D721Med (cell line): ENCODE measurements around the gene PSMG3.

ENCODE experiments used
- DNase-seq: peaks from one replicate; pipeline ENCODE4 v3.0.0; 2011; ENCODE audit warnings: low spot score; ENCODE audit not compliant: insufficient read length
- FAIRE-seq: peaks from 2 replicates; lab custom pipeline; 2011; peaks lifted over from hg19 to GRCh38; lab: Jason Lieb, UNC
- TF ChIP-seq, protein P1 (sequence below): IDR thresholded peaks from 2 replicates; pipeline ENCODE4 v1.5.1; 2012; ENCODE audit warnings: mild to moderate bottlenecking, control low read depth; ENCODE audit not compliant: insufficient read depth; ENCODE audit errors: missing control alignments

The PSMG3 gene

GRCh38 chr7:1603346-1604225 is 33.8 kb upstream of the PSMG3 start:
- FAIRE-seq (no peak), DNase-seq (no peak)
- TF ChIP-seq, protein P1, sequence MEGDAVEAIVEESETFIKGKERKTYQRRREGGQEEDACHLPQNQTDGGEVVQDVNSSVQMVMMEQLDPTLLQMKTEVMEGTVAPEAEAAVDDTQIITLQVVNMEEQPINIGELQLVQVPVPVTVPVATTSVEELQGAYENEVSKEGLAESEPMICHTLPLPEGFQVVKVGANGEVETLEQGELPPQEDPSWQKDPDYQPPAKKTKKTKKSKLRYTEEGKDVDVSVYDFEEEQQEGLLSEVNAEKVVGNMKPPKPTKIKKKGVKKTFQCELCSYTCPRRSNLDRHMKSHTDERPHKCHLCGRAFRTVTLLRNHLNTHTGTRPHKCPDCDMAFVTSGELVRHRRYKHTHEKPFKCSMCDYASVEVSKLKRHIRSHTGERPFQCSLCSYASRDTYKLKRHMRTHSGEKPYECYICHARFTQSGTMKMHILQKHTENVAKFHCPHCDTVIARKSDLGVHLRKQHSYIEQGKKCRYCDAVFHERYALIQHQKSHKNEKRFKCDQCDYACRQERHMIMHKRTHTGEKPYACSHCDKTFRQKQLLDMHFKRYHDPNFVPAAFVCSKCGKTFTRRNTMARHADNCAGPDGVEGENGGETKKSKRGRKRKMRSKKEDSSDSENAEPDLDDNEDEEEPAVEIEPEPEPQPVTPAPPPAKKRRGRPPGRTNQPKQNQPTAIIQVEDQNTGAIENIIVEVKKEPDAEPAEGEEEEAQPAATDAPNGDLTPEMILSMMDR: no peak

DNA sequence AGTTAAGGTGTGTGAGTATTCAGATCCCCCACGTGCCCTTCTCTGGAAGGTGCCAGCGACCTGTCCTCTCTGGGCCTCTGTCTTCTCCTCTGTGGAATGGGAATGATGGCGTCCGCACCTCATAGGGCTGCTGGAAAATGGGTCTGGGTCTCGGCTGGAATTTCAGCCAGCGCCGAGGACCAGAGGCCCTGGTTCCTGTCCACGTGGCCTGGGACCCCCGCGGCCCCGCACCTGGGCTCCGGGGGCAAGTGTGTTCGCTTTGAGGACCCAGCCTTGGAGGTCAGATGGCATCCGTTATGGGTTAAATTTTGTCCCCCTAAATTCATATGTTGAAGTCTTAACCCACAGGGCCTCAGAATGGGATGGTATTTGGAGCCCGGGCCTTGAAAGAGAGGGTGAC is 32.6 kb upstream of the PSMG3 start:
- DNase-seq (no peak), FAIRE-seq (no peak)
- TF ChIP-seq, protein P1: no peak

GRCh38 chr7:1601956-1602355 is 32.1 kb upstream of the PSMG3 start:
- TF ChIP-seq, protein P1: no peak
- no peak for FAIRE-seq
- no peak for DNase-seq

DNA sequence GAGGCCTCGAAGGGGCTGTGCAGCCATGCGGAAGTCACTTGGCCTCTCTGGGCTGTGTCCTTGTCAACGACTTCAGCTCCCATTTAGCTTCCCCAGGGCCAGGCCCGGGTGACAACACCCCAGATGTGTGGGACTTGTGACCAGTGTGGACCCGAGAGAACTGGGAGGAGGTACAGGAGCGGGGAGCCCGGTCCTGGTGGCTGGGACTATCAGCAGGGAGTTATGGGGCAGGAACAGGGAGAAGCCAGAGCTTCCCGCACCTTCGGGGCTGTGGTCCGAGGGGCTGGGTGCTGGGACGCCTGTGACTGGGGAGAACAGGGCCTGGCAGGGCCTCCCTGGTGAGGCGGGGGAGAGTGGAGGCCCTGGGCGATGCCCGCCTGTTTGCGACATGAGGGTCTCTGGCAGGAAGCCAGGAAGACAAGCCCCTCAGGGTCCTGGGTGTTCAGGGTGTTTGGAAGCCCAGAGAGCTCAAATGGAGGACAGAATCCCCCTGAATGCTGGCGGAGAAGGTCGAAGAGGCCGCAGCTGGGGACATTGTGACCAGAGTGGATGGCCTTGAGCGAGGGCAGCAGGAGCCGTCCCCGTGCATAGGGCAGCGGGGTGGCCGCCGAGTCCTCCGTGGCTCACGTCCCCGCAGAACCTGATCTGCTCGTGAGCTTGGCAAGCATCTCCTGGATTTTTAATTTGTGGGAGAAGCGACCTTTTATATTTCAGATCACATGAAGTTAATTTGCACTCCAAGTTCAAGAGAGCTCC is 30.0 kb upstream of the PSMG3 start:
- TF ChIP-seq, protein P1: no peak
- no peak for FAIRE-seq
- DNase-seq: no peak

GRCh38 chr7:1598961-1599639 is 29.3 kb upstream of the PSMG3 start:
- no peak for FAIRE-seq
- no peak for DNase-seq
- TF ChIP-seq, protein P1: no peak

DNA sequence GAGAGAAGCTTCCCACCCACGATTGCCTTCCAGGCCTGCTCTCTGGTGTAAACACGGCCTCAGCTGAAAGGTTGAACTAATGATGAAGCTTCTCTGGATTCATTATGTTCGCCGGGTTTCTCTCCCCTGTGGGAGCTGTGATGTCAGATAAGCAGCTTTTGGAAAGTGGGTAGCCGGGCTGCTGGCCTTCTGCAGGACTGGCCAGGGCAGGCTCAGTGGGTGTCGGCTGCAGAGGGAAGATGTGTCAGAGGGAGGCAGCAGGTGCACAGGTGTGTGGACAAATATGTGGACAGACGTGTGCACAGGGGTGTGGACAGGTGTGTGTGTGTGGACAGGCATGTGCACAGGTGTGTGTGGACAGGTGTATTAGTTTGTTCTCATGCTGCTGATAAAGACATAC is 28.5 kb upstream of the PSMG3 start:
- no peak for DNase-seq
- FAIRE-seq: no peak
- TF ChIP-seq, protein P1: no peak
